Measurements from ENCODE around the gene SMU1. TPM values are rescaled to one million over a fixed set of nuclear protein-coding genes. Genes with fewer than 3 reads are reported as not detected.
A peak's percentile ranks its signal among the peaks of the same experiment; 100 is the strongest.

SMU1 gene
- total RNA-seq, 1 donor from 2014 or later = 30.1 TPM

DNA sequence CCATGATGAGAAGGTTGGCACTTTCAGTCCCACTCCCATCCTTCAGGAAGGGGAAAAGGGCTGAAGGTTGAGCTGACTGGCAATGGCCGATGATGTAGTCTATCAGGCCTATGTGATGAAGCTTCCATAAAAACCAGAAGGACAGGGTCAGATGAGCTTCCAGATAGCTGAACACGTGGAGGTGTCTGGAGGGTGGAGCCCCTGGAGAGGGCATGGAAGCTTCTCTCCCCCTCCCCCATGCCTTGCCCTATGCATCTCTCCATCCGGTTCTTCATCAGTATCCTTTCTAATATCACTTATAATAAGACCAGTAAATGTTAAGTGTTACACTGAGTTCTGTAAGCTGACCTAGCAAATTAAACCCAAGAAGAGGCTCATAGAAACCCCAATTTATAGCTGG is 32.6 kb upstream of the SMU1 start:
- no peak for DNase-seq (ENCODE audit: low read depth, low spot score)
- H3K27ac Mint-ChIP-seq (ENCODE audit: unreplicated experiment) = no peak overlapping the region
- no peaks in the 10 kb centered on the region for H3K36me3 Mint-ChIP-seq (ENCODE audit: low read depth)

DNA sequence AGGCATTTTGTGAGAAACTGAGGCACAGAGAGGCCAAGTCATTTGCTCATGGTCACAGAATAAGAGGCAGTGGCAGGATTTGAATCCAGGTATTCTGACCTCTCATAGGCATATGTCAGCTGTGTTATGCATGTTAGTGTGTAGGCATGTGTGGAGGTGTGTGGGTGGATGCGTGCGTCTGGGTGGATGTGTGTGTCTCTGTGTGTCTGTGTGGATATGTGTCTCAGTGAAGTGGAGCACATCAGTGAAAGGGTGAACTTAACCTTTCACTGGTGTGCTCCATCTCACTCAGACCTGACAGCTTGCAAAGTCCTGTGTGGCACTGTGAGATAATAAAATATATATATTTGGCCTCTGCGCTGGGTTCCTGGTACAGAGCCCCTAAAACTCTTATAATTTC is 32.0 kb upstream of the SMU1 start:
- no peaks in the 10 kb centered on the region for H3K36me3 Mint-ChIP-seq (ENCODE audit: low read depth)
- no peak overlapping the region for H3K27ac Mint-ChIP-seq (ENCODE audit: unreplicated experiment)
- H3K4me3 Mint-ChIP-seq = no peak overlapping the region

More for the DNA sequence above, 32.6 kb upstream of the SMU1 start:
- Mint-ChIP-seq H3K4me1 (no peaks in the 10 kb centered on the region), H3K4me3 (no peak overlapping the region), H3K9me3 (no peaks in the 10 kb centered on the region), H3K27me3 (ENCODE audit: low read depth) (no peaks in the 10 kb centered on the region)
- TF ChIP-seq, protein P1, sequence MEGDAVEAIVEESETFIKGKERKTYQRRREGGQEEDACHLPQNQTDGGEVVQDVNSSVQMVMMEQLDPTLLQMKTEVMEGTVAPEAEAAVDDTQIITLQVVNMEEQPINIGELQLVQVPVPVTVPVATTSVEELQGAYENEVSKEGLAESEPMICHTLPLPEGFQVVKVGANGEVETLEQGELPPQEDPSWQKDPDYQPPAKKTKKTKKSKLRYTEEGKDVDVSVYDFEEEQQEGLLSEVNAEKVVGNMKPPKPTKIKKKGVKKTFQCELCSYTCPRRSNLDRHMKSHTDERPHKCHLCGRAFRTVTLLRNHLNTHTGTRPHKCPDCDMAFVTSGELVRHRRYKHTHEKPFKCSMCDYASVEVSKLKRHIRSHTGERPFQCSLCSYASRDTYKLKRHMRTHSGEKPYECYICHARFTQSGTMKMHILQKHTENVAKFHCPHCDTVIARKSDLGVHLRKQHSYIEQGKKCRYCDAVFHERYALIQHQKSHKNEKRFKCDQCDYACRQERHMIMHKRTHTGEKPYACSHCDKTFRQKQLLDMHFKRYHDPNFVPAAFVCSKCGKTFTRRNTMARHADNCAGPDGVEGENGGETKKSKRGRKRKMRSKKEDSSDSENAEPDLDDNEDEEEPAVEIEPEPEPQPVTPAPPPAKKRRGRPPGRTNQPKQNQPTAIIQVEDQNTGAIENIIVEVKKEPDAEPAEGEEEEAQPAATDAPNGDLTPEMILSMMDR (conservative IDR thresholded peaks at IDR 0.05) = no peak

DNA sequence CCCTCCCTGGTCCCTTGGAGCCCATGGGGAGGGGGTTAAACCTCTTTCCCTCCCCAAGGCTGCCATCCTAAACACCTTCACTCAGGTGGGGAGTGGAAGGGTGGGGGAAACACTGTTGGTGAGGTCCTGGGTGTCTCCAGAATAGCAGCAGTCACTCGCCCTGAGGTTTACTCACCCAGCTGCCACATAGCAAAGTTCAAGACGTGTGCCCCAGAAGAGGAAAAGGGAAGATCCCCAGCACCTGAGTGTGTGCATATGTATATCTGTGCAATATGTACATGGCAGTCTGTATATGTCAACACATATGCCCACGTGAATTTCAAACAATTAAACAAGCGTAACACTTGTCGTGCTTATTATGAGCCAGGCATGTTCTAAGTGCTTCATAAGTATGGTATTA is 31.3 kb upstream of the SMU1 start:
- Mint-ChIP-seq H3K27ac (ENCODE audit: unreplicated experiment) (no peak overlapping the region), H3K4me3 (no peak overlapping the region), H3K36me3 (ENCODE audit: low read depth) (no peaks in the 10 kb centered on the region), H3K9me3 (no peaks in the 10 kb centered on the region), H3K27me3 (ENCODE audit: low read depth) (no peaks in the 10 kb centered on the region), H3K4me1 (peaks cover 4% of the 10 kb centered on the region)
- TF ChIP-seq, protein P1 (conservative IDR thresholded peaks at IDR 0.05) = no peak
- no peak for DNase-seq (ENCODE audit: low read depth, low spot score)

More for the DNA sequence above, 32.0 kb upstream of the SMU1 start:
- Mint-ChIP-seq H3K27me3 (ENCODE audit: low read depth) (no peaks in the 10 kb centered on the region), H3K9me3 (no peaks in the 10 kb centered on the region), H3K4me1 (peaks cover 4% of the 10 kb centered on the region)
- TF ChIP-seq, protein P1 (conservative IDR thresholded peaks at IDR 0.05) = no peak
- no peak for DNase-seq (ENCODE audit: low read depth, low spot score)

DNA sequence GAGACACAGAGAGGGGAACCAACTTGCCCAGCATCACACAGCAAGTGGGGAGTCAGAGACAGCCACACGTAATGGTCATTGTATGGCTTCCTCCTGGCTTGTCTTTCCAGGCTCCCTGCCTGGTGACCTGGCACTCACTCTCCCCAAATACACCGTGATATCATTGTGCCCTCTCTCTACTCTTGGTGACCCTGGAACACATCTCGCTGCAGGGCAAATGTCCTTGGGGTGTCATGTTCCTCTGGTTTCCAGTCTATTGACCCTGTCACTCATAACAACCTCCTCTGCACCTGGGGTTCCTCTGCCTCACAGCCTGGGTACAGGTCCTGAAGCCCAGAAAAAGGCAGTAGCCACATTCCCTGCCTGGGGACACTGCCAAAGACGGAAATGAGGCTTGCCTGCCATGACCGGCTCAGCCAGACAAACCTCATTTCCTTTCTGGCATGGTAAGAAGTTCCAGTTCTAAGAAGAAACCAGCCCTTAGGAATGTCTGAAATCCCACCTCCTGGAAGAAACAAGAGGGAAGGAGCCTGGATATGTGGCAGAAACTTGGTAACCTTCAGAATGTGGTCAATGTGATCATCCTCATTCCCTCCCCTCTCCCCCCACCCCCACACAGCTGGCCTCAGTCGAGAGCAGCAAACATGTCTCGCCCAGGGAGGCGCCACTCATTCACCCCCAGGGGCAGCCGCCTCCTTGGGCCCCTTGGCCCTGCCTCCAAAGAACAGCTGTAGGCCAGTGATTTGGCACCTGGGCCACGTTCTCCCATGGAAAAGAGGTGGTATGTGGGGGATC is 30.6 kb upstream of the SMU1 start:
- DNase-seq (ENCODE audit: low read depth, low spot score) = no peak
- Mint-ChIP-seq H3K9me3 (no peaks in the 10 kb centered on the region), H3K4me3 (no peak overlapping the region), H3K27ac (ENCODE audit: unreplicated experiment) (peak overlapping the region; percentile 35), H3K36me3 (ENCODE audit: low read depth) (no peaks in the 10 kb centered on the region), H3K4me1 (peaks cover 4% of the 10 kb centered on the region), H3K27me3 (ENCODE audit: low read depth) (no peaks in the 10 kb centered on the region)
- TF ChIP-seq, protein P1 (conservative IDR thresholded peaks at IDR 0.05) = no peak

DNA sequence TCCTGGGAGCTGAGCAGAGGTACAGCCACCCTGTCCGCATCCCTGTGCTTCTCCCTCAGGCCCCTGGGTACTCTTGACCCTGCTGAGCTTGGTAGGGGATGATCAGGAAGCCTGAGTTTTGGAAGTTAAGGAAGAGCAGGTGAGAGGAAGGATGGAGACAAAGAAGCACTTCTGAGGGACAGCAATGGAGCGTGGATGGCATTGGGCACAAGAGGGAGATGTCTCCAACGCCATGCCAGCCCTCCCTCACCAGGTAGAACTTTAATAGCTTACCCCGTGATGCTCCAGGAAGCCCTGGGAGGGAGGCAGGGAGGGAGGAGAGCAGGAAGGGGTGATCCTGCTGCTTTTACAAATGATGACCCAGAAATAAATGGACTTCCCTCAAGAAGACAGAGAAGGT is 29.9 kb upstream of the SMU1 start:
- Mint-ChIP-seq H3K36me3 (ENCODE audit: low read depth) (no peaks in the 10 kb centered on the region), H3K4me1 (peaks cover 4% of the 10 kb centered on the region), H3K27me3 (ENCODE audit: low read depth) (no peaks in the 10 kb centered on the region), H3K4me3 (no peak overlapping the region), H3K27ac (ENCODE audit: unreplicated experiment) (no peak overlapping the region), H3K9me3 (no peaks in the 10 kb centered on the region)
- DNase-seq (ENCODE audit: low read depth, low spot score) = no peak
- TF ChIP-seq, protein P1 (conservative IDR thresholded peaks at IDR 0.05) = no peak

All from neural crest cell (in vitro differentiated cells).